Ishikawa (cell line): ENCODE results near the gene STOML1.

Experiments
- CEBPB ChIP-seq: IDR thresholded peaks from 2 replicates; pipeline ENCODE4 v1.6.1; 2012
- CREB1 ChIP-seq: IDR thresholded peaks from 2 replicates; pipeline ENCODE4 v1.6.1; 2012; ENCODE audit warnings: low read depth
- EGR1 ChIP-seq: IDR thresholded peaks from 2 replicates; pipeline ENCODE4 v1.6.1; 2012
- EP300 ChIP-seq: IDR thresholded peaks from 2 replicates; pipeline ENCODE4 v1.6.1; 2012; ENCODE audit warnings: borderline replicate concordance
- FOXM1 ChIP-seq: IDR thresholded peaks from 2 replicates; pipeline ENCODE4 v1.6.1; 2012; ENCODE audit warnings: low read depth, borderline replicate concordance
- NFIC ChIP-seq: IDR thresholded peaks from 2 replicates; pipeline ENCODE4 v1.6.1; 2012
- RAD21 ChIP-seq: IDR thresholded peaks from 2 replicates; pipeline ENCODE4 v1.6.1; 2012; ENCODE audit warnings: low read depth
- TAF1 ChIP-seq: IDR thresholded peaks from 2 replicates; pipeline ENCODE4 v1.6.1; 2012; ENCODE audit warnings: low read depth, mild to moderate bottlenecking
- TCF12 ChIP-seq: IDR thresholded peaks from 2 replicates; pipeline ENCODE4 v1.6.1; 2012; ENCODE audit warnings: low read depth
- TEAD4 ChIP-seq: IDR thresholded peaks from 2 replicates; pipeline ENCODE4 v1.6.1; 2012
- YY1 ChIP-seq: IDR thresholded peaks from 2 replicates; pipeline ENCODE4 v1.6.1; 2012; ENCODE audit warnings: low read depth
- ZBTB7A ChIP-seq: IDR thresholded peaks from 2 replicates; pipeline ENCODE4 v1.6.1; 2012; ENCODE audit warnings: low read depth
- TF ChIP-seq, protein P1 (sequence below): IDR thresholded peaks from 2 replicates; pipeline ENCODE4 v1.6.1; 2012
- TF ChIP-seq, protein P2 (sequence below): IDR thresholded peaks from 2 replicates; pipeline ENCODE4 v1.6.1; 2012
- TF ChIP-seq, protein P3 (sequence below): IDR thresholded peaks from 2 replicates; pipeline ENCODE4 v1.6.1; 2012; ENCODE audit warnings: low read depth, mild to moderate bottlenecking

The STOML1 gene

DNA sequence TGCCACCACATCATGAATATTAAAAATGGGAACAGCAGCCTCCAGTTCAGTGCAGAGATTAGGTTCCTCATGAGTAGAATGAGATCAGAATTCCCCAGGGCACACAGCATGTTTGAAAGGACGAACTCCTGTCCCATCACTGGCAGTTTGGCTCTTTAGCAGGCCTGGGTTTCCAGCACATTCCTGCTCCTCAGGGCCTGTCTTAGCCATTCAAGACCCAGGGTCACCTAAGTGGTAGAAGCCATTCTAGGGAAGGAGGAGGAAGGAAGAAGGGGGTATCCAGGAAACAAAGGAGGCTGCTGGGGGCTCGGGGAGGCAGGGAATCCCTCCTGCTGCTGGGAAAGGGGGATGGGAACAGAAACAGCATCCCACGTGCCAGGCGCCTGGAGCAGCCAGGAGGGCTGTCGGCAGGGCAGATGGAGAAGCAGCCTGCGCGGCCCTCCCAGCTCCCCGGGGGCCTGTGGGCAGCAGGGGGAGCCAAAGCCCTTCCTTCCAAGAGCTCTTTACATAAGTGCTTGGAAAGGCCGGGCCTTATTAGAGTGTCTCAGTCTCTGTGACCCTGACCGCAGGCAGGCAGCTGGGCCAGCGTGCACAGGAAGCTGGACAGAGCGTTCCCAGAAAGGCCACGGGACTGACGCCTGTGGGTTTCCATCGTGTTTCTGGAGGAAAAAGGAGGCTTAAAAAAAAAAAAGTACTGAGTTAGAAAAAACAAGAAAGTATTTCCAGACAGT is 41.1 kb downstream of the STOML1 start:
- TF ChIP-seq, protein P1, sequence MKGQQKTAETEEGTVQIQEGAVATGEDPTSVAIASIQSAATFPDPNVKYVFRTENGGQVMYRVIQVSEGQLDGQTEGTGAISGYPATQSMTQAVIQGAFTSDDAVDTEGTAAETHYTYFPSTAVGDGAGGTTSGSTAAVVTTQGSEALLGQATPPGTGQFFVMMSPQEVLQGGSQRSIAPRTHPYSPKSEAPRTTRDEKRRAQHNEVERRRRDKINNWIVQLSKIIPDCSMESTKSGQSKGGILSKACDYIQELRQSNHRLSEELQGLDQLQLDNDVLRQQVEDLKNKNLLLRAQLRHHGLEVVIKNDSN = no peak
- no peak for TF ChIP-seq TEAD4
- no peak for TF ChIP-seq YY1
- no peak for TF ChIP-seq CEBPB
- peak; percentile 56 for TF ChIP-seq RAD21
- no peak for TF ChIP-seq NFIC
- TF ChIP-seq EP300 = no peak

DNA sequence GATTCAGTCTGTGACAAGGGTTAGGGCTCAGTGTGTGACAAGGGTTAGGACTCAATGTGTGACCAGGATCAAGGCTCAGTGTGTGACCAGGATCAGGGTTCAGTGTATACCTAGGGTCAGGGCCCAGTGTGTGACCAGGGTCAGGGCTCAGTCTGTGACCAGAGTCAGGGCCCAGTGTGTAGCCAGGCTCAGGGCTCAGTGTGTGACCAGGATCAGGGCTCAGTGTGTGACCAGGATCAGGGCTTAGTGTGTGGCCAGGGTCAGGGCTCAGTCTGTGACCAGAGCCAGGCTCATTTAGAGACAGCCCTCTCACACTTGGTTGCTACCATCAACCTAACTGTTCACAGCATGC is 41.6 kb downstream of the STOML1 start:
- TF ChIP-seq EP300 (no peak), TCF12 (no peak), CEBPB (no peak), NFIC (no peak), TEAD4 (no peak), RAD21 (no peak), CREB1 (no peak), EGR1 (no peak), TAF1 (no peak), ZBTB7A (no peak), YY1 (no peak), FOXM1 (no peak)
- TF ChIP-seq, protein P1 = no peak
- TF ChIP-seq, protein P2, sequence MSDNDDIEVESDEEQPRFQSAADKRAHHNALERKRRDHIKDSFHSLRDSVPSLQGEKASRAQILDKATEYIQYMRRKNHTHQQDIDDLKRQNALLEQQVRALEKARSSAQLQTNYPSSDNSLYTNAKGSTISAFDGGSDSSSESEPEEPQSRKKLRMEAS = no peak
- TF ChIP-seq, protein P3, sequence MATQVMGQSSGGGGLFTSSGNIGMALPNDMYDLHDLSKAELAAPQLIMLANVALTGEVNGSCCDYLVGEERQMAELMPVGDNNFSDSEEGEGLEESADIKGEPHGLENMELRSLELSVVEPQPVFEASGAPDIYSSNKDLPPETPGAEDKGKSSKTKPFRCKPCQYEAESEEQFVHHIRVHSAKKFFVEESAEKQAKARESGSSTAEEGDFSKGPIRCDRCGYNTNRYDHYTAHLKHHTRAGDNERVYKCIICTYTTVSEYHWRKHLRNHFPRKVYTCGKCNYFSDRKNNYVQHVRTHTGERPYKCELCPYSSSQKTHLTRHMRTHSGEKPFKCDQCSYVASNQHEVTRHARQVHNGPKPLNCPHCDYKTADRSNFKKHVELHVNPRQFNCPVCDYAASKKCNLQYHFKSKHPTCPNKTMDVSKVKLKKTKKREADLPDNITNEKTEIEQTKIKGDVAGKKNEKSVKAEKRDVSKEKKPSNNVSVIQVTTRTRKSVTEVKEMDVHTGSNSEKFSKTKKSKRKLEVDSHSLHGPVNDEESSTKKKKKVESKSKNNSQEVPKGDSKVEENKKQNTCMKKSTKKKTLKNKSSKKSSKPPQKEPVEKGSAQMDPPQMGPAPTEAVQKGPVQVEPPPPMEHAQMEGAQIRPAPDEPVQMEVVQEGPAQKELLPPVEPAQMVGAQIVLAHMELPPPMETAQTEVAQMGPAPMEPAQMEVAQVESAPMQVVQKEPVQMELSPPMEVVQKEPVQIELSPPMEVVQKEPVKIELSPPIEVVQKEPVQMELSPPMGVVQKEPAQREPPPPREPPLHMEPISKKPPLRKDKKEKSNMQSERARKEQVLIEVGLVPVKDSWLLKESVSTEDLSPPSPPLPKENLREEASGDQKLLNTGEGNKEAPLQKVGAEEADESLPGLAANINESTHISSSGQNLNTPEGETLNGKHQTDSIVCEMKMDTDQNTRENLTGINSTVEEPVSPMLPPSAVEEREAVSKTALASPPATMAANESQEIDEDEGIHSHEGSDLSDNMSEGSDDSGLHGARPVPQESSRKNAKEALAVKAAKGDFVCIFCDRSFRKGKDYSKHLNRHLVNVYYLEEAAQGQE = no peak

DNA sequence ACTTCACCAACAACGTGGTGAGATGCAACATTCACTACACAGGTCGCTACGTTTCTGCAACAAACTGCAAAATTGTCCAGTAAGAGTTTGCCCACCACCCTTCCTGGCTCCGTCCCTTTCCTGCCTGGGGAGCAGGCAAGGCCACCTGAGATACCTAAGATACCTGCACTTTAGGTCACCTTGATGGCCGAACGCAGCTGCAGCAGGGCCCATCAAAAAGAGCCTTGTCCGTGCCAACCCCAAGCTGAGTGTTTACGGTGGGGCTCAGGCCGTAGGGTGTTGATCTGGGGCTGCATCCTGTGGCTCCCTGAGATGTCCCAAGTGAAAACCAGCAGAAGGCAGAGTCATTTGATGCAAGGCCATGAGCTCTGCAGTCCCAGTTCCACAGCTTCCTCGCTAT is 42.6 kb downstream of the STOML1 start:
- TF ChIP-seq CEBPB = no peak
- TF ChIP-seq YY1 = no peak
- TF ChIP-seq EP300 = no peak
- no peak for TF ChIP-seq TCF12
- TF ChIP-seq, protein P1 = no peak
- TF ChIP-seq TEAD4 = no peak
- no peak for TF ChIP-seq TAF1
- no peak for TF ChIP-seq CREB1
- TF ChIP-seq, protein P2 = no peak
- TF ChIP-seq FOXM1 = no peak
- TF ChIP-seq NFIC = no peak
- TF ChIP-seq ZBTB7A = no peak
- no peak for TF ChIP-seq EGR1
- TF ChIP-seq RAD21 = no peak

DNA sequence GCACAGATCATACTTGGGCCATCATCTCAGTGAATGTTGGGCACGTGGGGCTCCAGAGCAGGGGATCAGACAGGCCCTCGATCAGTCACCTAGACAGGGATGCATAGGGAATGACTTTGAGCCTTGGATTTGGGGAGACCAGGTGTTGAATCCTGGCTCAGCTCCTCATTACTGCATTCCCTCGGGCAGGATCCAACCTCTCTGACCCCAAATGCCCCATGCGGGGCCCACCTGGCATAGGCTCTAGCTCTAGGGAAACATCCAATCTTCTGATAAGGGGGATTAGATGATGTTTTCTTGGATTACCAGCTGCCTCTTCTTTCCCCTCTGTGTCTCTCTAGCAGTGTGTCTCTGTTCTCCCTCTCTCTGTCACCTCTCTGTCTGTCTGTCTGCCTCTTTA is 43.1 kb downstream of the STOML1 start:
- TF ChIP-seq FOXM1 = no peak
- TF ChIP-seq, protein P2 = no peak
- TF ChIP-seq ZBTB7A = no peak
- TF ChIP-seq CREB1 = no peak
- TF ChIP-seq RAD21 = no peak
- no peak for TF ChIP-seq TEAD4
- TF ChIP-seq CEBPB = no peak
- no peak for TF ChIP-seq TAF1
- no peak for TF ChIP-seq NFIC

DNA sequence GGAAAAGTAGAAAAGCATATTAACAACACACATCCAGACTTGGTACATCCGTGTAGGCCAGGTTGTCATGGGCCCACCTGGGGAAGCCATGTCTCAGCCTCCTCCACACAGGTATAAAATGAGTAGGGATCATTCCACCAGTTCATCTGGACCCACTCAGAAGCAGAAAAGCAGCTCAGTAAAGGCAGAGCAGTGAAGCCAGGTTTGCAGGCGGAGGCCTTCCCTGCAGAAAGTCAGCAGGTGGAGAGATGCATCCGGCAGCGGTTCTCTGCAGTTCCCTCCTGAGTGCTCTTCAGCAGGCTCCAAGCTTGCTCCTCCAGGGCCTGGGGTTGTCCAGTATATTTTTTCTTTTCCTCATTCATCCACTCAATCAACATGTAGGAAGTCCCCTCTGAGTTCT is 43.7 kb downstream of the STOML1 start:
- TF ChIP-seq TAF1 (no peak), TCF12 (no peak), CREB1 (no peak), EGR1 (no peak), RAD21 (no peak), CEBPB (no peak), EP300 (no peak), NFIC (no peak), FOXM1 (no peak), TEAD4 (no peak), ZBTB7A (no peak), YY1 (no peak)
- TF ChIP-seq, protein P1 = no peak
- TF ChIP-seq, protein P2 = no peak
- TF ChIP-seq, protein P3 = no peak
